ENCODE results near the gene ARHGDIB.

ARHGDIB gene

GRCh38 chr12:14959126-14959440 is 2.3 kb downstream of the ARHGDIB start:
- TF ChIP-seq CTCF (IDR thresholded peaks at IDR 0.05; ENCODE audit: low read depth, low read length, missing control alignments), result no peak
- H3K4me3 ChIP-seq (replicated peaks; ENCODE audit: low read depth, low read length), result no peak overlapping the region
- no peak for DNase-seq (ENCODE audit: extremely low read depth, low read depth)

- no peak for DNase-seq (ENCODE audit: extremely low read depth, low read depth)
- TF ChIP-seq CTCF (IDR thresholded peaks at IDR 0.05; ENCODE audit: low read depth, low read length, missing control alignments), result no peak
- H3K4me3 ChIP-seq (replicated peaks; ENCODE audit: low read depth, low read length), result no peak overlapping the region
Measured at GRCh38 chr12:14958361-14959125, 2.9 kb downstream of the ARHGDIB start.

GRCh38 chr12:14957551-14958168 is 3.7 kb downstream of the ARHGDIB start:
- DNase-seq (ENCODE audit: extremely low read depth, low read depth), result no peak
- TF ChIP-seq CTCF (IDR thresholded peaks at IDR 0.05; ENCODE audit: low read depth, low read length, missing control alignments), result no peak
- H3K4me3 ChIP-seq (replicated peaks; ENCODE audit: low read depth, low read length), result no peak overlapping the region

GRCh38 chr12:14956905-14957304 is 4.5 kb downstream of the ARHGDIB start:
- no peak for DNase-seq (ENCODE audit: extremely low read depth, low read depth)
- TF ChIP-seq CTCF (IDR thresholded peaks at IDR 0.05; ENCODE audit: low read depth, low read length, missing control alignments), result no peak
- no peak overlapping the region for H3K4me3 ChIP-seq (replicated peaks; ENCODE audit: low read depth, low read length)

GRCh38 chr12:14956024-14956891 is 5.1 kb downstream of the ARHGDIB start:
- no peak overlapping the region for H3K4me3 ChIP-seq (replicated peaks; ENCODE audit: low read depth, low read length)
- no peak for DNase-seq (ENCODE audit: extremely low read depth, low read depth)
- no peak for TF ChIP-seq CTCF (IDR thresholded peaks at IDR 0.05; ENCODE audit: low read depth, low read length, missing control alignments)

- DNase-seq (ENCODE audit: extremely low read depth, low read depth), result no peak
- no peak overlapping the region for H3K4me3 ChIP-seq (replicated peaks; ENCODE audit: low read depth, low read length)
- TF ChIP-seq CTCF (IDR thresholded peaks at IDR 0.05; ENCODE audit: low read depth, low read length, missing control alignments), result no peak
Measured at GRCh38 chr12:14954269-14954668, 7.1 kb downstream of the ARHGDIB start.
